ENCODE measurements around the gene FAM221B.

The FAM221B gene

DNA sequence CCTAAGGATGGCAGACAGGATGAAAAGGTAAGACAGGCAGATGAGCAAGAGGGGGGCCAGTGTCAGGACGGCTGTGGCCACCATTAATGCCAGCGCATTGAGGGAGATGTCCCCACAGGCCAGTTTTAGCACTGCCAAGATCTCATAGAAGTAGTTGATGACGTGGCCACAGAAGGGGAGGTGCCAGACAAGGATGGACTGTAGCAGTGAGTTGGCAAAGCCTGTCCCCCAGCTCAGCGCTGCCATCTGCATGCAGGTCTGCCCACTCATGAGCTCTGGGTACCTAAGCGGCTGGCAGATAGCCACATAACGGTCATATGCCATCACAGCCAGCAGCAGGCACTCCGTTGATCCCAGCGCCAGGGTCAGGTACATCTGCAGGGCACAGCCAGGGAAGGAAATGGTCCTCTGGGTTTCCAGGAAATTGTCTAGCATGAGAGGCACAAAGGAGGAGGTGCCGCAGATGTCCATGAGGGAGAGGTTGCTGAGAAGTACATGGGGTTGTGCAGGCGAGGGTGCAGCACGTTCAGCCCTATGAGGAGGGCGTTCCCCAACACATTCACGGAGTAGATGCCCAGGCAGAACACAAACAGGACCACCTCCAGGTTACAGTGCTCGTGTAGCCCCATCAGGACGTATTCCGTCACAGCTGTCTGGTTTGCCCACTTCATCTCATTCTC, 30.9 kb upstream of the FAM221B start:
- TF ChIP-seq, protein P1, sequence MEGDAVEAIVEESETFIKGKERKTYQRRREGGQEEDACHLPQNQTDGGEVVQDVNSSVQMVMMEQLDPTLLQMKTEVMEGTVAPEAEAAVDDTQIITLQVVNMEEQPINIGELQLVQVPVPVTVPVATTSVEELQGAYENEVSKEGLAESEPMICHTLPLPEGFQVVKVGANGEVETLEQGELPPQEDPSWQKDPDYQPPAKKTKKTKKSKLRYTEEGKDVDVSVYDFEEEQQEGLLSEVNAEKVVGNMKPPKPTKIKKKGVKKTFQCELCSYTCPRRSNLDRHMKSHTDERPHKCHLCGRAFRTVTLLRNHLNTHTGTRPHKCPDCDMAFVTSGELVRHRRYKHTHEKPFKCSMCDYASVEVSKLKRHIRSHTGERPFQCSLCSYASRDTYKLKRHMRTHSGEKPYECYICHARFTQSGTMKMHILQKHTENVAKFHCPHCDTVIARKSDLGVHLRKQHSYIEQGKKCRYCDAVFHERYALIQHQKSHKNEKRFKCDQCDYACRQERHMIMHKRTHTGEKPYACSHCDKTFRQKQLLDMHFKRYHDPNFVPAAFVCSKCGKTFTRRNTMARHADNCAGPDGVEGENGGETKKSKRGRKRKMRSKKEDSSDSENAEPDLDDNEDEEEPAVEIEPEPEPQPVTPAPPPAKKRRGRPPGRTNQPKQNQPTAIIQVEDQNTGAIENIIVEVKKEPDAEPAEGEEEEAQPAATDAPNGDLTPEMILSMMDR (conservative IDR thresholded peaks at IDR 0.05; ENCODE audit: low read depth, low read length), result no peak
- H3K4me3 ChIP-seq (ENCODE audit: low read length), result no peak overlapping the region
- no peak for DNase-seq (ENCODE audit: low read depth)

DNA sequence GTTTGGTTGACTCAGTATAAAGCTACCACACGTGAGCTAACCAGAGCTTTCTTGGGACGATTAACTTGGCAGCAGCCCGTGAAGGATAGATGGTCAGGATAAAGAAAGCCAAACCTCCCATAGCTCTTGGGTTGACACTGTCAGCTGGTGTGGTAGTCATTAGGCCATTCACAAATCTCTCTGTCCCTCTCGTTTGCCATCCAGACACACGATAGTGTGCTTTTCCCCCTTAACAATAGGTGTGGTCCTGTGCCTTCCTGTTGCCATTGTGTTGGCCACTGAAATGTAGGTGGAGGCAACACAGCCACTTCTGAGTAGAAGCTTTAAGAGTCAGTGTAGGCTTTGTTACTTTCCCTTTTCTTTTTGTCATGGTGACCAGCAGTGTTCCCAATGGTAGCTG, 29.9 kb upstream of the FAM221B start:
- DNase-seq (ENCODE audit: low read depth), result no peak
- TF ChIP-seq, protein P1 (conservative IDR thresholded peaks at IDR 0.05; ENCODE audit: low read depth, low read length), result no peak
- H3K4me3 ChIP-seq (ENCODE audit: low read length), result no peak overlapping the region

DNA sequence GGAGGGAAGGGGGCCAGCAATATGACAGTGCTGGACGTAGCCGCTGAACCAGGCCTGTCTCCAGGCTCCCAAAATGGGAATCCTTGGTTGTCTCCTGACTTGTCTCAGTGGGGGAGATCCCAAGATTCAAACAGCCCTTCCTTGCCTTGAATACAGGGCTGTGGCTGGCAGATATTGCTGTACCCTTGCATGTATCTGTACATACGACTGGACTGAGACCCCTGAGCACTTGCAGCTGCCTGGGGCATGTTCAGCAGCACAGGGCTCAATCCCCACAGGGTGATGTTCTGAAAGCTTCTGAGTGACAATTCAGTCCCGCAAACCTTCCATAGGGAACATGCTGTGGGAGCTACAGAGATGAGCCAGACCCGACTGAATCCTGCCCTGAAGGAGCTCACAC, 28.4 kb upstream of the FAM221B start:
- no peak overlapping the region for H3K4me3 ChIP-seq (ENCODE audit: low read length)
- DNase-seq (ENCODE audit: low read depth), result no peak
- TF ChIP-seq, protein P1 (conservative IDR thresholded peaks at IDR 0.05; ENCODE audit: low read depth, low read length), result no peak

DNA sequence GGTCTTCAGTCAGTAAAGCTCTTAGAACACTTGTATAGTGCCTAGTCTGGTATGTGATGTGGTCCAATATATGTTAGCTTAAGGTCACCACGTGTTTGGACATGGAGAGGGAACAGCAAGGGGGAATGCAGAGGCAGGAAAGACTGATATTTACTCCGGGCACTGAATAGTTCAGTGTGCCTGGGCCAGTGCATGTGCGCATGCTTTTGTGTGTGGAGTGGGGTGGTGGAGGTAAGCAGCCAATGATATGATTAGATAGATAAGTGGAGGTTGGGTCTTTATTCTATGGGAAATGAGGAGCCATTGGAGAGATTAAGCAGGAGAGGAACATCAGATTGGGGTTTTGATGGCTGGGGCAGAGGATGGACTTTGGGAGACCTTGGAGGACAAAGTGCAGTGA, 27.7 kb upstream of the FAM221B start:
- DNase-seq (ENCODE audit: low read depth), result no peak
- H3K4me3 ChIP-seq (ENCODE audit: low read length), result no peak overlapping the region
- TF ChIP-seq, protein P1 (conservative IDR thresholded peaks at IDR 0.05; ENCODE audit: low read depth, low read length), result no peak

DNA sequence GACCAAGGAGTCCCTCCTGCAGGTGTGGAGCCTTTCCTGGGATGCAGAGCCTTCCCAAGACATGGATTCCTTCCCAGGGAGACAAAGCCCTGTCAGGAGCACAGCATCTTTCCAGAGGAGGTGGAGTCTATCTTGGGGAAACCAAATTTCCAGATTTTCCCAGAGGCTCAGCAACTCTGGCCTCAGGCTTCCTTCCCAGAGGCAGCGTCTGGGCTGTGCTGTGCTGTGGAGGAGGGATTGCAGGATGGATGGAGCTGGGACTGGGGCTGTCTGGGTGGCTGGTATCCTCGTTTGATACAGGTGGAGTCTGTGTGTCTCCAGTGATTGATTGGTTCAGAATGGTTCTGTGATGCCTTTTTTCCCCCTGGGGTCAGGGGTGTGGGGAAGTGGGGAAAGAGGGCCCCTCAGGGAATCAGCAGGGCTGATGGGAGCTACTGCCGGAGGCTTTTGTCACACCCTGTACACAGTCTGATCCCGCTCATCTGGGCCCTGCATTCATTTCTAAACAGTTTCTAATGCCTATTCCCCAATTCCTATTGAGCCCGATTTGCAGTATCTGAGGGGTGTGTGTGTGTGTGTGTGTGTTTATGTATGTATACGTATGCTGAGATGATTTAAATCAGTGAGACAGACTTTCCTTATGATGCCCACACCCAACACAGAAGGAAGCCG, 25.7 kb upstream of the FAM221B start:
- H3K4me3 ChIP-seq (ENCODE audit: low read length), result no peak overlapping the region
- TF ChIP-seq, protein P1 (conservative IDR thresholded peaks at IDR 0.05; ENCODE audit: low read depth, low read length), result no peak
- DNase-seq (ENCODE audit: low read depth), result no peak

DNA sequence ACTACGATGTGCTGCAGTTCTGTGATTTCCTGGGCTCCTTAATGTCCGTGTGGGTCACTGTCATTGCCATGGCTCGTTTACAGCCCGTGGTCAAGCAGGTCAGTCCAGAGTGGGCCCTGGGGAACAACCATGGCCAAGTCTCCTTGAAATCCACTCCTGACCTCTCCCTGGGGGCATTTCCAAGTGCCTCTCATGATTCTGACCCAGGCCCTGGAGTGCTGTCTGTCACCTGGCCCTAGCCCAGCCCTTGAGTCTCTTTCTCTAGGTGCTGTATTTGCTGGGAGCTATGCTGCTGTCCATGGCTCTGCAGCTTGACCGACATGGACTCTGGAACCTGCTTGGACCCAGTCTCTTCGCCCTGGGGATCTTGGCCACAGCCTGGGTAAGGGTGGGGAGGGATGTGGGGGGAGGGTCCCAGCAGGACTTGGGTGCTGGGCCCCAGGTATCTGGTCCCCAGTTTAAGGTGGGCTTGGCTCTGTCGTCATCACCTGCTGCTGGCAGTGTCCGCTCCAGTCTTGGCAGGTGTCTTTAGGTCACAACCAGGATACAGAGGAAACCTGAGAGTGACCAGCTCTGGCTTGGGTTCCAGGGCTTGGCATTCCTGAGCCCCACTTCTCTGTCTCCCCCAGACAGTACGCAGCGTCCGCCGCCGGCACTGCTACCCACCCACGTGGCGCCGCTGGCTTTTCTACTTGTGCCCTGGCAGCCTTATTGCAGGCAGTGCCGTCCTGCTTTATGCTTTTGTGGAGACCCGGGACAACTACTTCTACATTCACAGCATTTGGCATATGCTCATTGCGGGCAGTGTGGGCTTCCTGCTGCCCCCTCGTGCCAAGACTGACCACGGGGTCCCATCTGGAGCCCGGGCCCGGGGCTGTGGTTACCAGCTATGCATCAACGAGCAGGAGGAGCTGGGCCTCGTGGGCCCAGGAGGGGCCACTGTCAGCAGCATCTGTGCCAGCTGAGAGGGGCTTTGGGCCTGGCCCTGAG, 24.6 kb upstream of the FAM221B start:
- H3K4me3 ChIP-seq (ENCODE audit: low read length), result no peak overlapping the region
- DNase-seq (ENCODE audit: low read depth), result no peak
- TF ChIP-seq, protein P1 (conservative IDR thresholded peaks at IDR 0.05; ENCODE audit: low read depth, low read length), result no peak

Data from retinal pigment epithelial cell (primary cell).